Neural cell (in vitro differentiated cells): ENCODE results near the gene TMEM59L. TPM values are rescaled to one million over a fixed set of nuclear protein-coding genes. Genes with fewer than 3 reads are reported as not detected.

Source experiments
- H2AFZ ChIP-seq: fragments of 200-600, 300-800 bp; sonication (generic), shearing (Covaris generic); 2 replicates; pipeline ENCODE4 v1.6.0; 2014; ENCODE audit warnings: low read depth, mild to moderate bottlenecking, antibody characterized with exemption, low read length, moderate library complexity
- H3F3A ChIP-seq: fragments of 200-600 bp; shearing (Covaris generic); 2 replicates; pipeline ENCODE4 v1.6.1; 2016; ENCODE audit warnings: mild to moderate bottlenecking, moderate library complexity, mixed read lengths, antibody characterized with exemption, low read length; ENCODE audit not compliant: insufficient read depth, poor library complexity, severe bottlenecking
- H3K27ac ChIP-seq: fragments of 200-600, 300-800 bp; sonication (generic), shearing (Covaris generic); 2 replicates; pipeline ENCODE4 v1.5.1; 2014; ENCODE audit warnings: mild to moderate bottlenecking, low read length, moderate library complexity
- H3K27me3 ChIP-seq: fragments of 300-800, 200-600 bp; sonication (generic), shearing (Covaris generic); 2 replicates; pipeline ENCODE4 v1.6.0; 2014; ENCODE audit warnings: mild to moderate bottlenecking, low read depth, low read length, moderate library complexity; ENCODE audit not compliant: insufficient read depth
- H3K36me3 ChIP-seq: fragments of 300-800, 200-600 bp; sonication (generic), shearing (Covaris generic); 2 replicates; pipeline ENCODE4 v1.5.1; 2014; ENCODE audit warnings: mild to moderate bottlenecking, antibody characterized with exemption, low read length, moderate library complexity; ENCODE audit not compliant: insufficient read depth
- H3K4me2 ChIP-seq: fragments of 300-800, 200-600 bp; sonication (generic), shearing (Covaris generic); 2 replicates; pipeline ENCODE4 v1.6.0; 2014; ENCODE audit warnings: mild to moderate bottlenecking, low read length
- H3K4me3 ChIP-seq: fragments of 300-800, 200-600 bp; sonication (generic), shearing (Covaris generic); 2 replicates; pipeline ENCODE4 v1.5.1; 2014; ENCODE audit warnings: mild to moderate bottlenecking, low read length, moderate library complexity
- H3K79me2 ChIP-seq: fragments of 200-600 bp; shearing (Covaris generic); replicated peaks from 2 replicates; pipeline ENCODE4 v1.6.0; 2014; ENCODE audit warnings: mild to moderate bottlenecking, low read length, moderate library complexity; ENCODE audit not compliant: insufficient read depth
- H3K9ac ChIP-seq: fragments of 300-800, 200-600 bp; sonication (generic), shearing (Covaris generic); 2 replicates; pipeline ENCODE4 v1.6.1; 2016; ENCODE audit warnings: mild to moderate bottlenecking, low read length, mixed read lengths
- H3K9me2 ChIP-seq: fragments of 200-600 bp; shearing (Covaris generic); 2 replicates; pipeline ENCODE4 v1.6.1; 2016; ENCODE audit warnings: mild to moderate bottlenecking, low read length, mixed read lengths; ENCODE audit not compliant: insufficient read depth
- H3K9me3 ChIP-seq: fragments of 200-600, 300-800 bp; sonication (generic), shearing (Covaris generic); 2 replicates; pipeline ENCODE4 v1.6.1; 2016; ENCODE audit warnings: mild to moderate bottlenecking, mixed run types, low read length, moderate library complexity, mixed read lengths
- H4K20me1 ChIP-seq: fragments of 200-600 bp; shearing (Covaris generic); 2 replicates; pipeline ENCODE4 v1.6.1; 2016; ENCODE audit warnings: mild to moderate bottlenecking, mixed run types; ENCODE audit not compliant: insufficient read depth
- EP300 ChIP-seq: fragments of 450-650 bp; conservative IDR thresholded peaks from 2 replicates; pipeline ENCODE4 v1.6.1; 2014; ENCODE audit warnings: antibody characterized with exemption, mild to moderate bottlenecking, moderate library complexity; ENCODE audit not compliant: poor library complexity, severe bottlenecking
- EZH2 ChIP-seq: fragments of 200-600, 300-800 bp; shearing (Covaris generic), sonication (generic); IDR thresholded peaks from 2 replicates; pipeline ENCODE4 v1.6.1; 2014; ENCODE audit warnings: antibody characterized with exemption, low read length, borderline replicate concordance, mild to moderate bottlenecking; ENCODE audit not compliant: insufficient read depth, poor library complexity, severe bottlenecking
- MXI1 ChIP-seq: fragments of 450-650 bp; conservative IDR thresholded peaks from 2 replicates; pipeline ENCODE4 v1.6.1; 2014; ENCODE audit warnings: antibody characterized with exemption, mild to moderate bottlenecking; ENCODE audit not compliant: poor library complexity, severe bottlenecking
- POLR2AphosphoS5 ChIP-seq: IDR thresholded peaks from 2 replicates; pipeline ENCODE4 v1.6.1; 2012
- RAD21 ChIP-seq: fragments of 450-650 bp; conservative IDR thresholded peaks from 2 replicates; pipeline ENCODE4 v1.6.1; 2014; ENCODE audit warnings: antibody characterized with exemption, mild to moderate bottlenecking, moderate library complexity
- SMC3 ChIP-seq: fragments of 450-650 bp; conservative IDR thresholded peaks from 2 replicates; pipeline ENCODE4 v1.6.1; 2014; ENCODE audit warnings: antibody characterized with exemption, mild to moderate bottlenecking, moderate library complexity; ENCODE audit not compliant: poor library complexity
- TAF1 ChIP-seq: IDR thresholded peaks from 2 replicates; pipeline ENCODE4 v1.6.1; 2012; ENCODE audit warnings: low read depth
- polyA plus RNA-seq: library from polyadenylated mRNA; depleted of rRNA; stranded (reverse); fragments of >200 nt; gene quantifications from 2 replicates; pipeline ENCODE4 v1.2.3, GENCODE V29; 2014
- TF ChIP-seq, protein P1 (sequence below): fragments of 450-650 bp; IDR thresholded peaks from 2 replicates; pipeline ENCODE4 v1.5.1; 2014; ENCODE audit warnings: antibody characterized with exemption, mild to moderate bottlenecking, moderate library complexity; ENCODE audit not compliant: poor library complexity, severe bottlenecking
- TF ChIP-seq, protein P2 (sequence below): IDR thresholded peaks from 2 replicates; pipeline ENCODE4 v1.6.1; 2012; ENCODE audit warnings: borderline replicate concordance

The TMEM59L gene
- polyA plus RNA-seq, 1 donor from 2014 or later: 138 TPM

DNA sequence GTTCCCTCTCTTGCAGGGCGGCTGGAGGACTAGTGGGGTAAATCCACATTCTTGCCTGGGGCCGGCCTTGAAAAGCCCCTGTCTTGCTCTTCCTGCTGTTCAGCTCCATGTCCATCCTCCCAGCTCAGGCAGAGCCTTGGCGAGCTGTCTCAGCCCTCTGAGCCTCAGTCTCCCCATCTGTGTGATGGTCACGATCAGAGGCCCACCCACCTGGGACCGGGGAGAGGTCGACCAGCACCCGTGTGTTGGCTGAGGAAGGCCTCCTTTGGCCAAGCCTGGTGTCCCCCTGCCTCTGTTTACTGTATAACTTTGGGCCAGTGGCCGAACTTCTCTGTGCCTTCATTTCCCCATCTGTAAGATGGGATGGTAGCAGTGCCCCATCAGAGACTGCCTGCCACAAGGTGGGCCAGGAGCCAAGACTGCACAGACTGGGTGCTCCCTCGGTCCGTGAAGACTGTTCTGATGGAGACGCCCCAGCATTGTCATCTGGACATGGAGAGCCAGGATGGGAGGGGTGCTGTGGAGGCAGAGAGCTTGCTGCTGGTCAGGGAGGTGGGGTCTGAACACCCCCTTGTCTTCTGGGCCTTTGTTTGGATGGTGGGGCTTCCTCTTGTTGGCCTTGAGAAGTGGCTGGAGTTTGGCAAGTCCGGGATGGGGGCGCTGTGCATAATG lies 42.6 kb downstream of the TMEM59L start:
- Histone ChIP-seq H3K36me3 (no peaks in the 10 kb centered on the region), H3K4me3 (no peak overlapping the region), H3K9me2 (no peaks in the 10 kb centered on the region), H4K20me1 (no peaks in the 10 kb centered on the region), H3K9me3 (no peaks in the 10 kb centered on the region), H3K79me2 (peaks cover 4% of the 10 kb centered on the region), H3K27me3 (no peaks in the 10 kb centered on the region), H3K27ac (no peak overlapping the region), H2AFZ (no peak overlapping the region), H3K9ac (no peak overlapping the region), H3K4me2 (no peak overlapping the region), H3F3A (no peaks in the 10 kb centered on the region)
- TF ChIP-seq EP300 (no peak), RAD21 (no peak), EZH2 (no peak), POLR2AphosphoS5 (no peak), TAF1 (no peak)
- TF ChIP-seq, protein P1, sequence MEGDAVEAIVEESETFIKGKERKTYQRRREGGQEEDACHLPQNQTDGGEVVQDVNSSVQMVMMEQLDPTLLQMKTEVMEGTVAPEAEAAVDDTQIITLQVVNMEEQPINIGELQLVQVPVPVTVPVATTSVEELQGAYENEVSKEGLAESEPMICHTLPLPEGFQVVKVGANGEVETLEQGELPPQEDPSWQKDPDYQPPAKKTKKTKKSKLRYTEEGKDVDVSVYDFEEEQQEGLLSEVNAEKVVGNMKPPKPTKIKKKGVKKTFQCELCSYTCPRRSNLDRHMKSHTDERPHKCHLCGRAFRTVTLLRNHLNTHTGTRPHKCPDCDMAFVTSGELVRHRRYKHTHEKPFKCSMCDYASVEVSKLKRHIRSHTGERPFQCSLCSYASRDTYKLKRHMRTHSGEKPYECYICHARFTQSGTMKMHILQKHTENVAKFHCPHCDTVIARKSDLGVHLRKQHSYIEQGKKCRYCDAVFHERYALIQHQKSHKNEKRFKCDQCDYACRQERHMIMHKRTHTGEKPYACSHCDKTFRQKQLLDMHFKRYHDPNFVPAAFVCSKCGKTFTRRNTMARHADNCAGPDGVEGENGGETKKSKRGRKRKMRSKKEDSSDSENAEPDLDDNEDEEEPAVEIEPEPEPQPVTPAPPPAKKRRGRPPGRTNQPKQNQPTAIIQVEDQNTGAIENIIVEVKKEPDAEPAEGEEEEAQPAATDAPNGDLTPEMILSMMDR: no peak

DNA sequence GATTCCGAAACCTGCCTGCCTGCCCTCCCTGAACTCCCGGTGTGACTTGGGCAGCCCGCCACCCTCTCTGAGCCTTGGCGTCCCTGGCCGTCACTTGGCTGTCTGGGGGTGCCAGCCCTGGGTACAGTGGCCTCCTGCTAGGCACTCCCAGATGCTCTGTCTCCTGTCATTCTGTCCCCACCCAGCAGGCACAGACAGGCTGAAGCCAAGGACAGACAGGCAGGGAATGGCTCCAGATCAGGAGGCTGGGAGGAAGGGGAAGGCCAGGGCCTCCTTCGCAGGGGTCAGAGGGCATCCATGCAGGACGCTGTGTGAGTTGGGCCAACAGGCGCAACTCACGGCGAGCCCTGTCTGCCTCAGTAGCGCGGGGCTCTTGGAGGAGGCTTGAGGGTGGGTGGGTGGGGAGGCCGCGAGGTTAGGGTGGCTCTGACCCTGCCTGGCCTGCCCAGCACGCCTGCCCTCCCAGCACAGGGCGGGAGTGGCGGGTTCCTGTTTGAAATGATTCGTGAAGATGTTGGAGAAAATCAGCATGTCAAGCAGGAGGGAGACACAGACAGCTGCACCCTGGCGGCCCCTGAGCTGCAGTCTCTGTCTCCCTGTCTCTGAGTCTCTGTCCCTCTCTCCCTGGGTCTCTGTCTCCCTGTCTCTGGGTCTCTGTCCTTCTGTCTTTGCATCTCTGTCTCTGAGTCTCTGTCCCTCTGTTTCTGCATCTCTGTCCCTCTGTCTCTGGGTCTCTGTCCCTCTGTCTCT lies 43.8 kb downstream of the TMEM59L start:
- Histone ChIP-seq H3K79me2 (peaks cover 4% of the 10 kb centered on the region), H3K36me3 (no peaks in the 10 kb centered on the region), H3K27ac (no peak overlapping the region)

More for the DNA sequence above, 43.8 kb downstream of the TMEM59L start:
- TF ChIP-seq EZH2 (no peak), SMC3 (no peak), MXI1 (no peak), TAF1 (no peak), RAD21 (no peak), POLR2AphosphoS5 (no peak), EP300 (no peak)
- TF ChIP-seq, protein P2, sequence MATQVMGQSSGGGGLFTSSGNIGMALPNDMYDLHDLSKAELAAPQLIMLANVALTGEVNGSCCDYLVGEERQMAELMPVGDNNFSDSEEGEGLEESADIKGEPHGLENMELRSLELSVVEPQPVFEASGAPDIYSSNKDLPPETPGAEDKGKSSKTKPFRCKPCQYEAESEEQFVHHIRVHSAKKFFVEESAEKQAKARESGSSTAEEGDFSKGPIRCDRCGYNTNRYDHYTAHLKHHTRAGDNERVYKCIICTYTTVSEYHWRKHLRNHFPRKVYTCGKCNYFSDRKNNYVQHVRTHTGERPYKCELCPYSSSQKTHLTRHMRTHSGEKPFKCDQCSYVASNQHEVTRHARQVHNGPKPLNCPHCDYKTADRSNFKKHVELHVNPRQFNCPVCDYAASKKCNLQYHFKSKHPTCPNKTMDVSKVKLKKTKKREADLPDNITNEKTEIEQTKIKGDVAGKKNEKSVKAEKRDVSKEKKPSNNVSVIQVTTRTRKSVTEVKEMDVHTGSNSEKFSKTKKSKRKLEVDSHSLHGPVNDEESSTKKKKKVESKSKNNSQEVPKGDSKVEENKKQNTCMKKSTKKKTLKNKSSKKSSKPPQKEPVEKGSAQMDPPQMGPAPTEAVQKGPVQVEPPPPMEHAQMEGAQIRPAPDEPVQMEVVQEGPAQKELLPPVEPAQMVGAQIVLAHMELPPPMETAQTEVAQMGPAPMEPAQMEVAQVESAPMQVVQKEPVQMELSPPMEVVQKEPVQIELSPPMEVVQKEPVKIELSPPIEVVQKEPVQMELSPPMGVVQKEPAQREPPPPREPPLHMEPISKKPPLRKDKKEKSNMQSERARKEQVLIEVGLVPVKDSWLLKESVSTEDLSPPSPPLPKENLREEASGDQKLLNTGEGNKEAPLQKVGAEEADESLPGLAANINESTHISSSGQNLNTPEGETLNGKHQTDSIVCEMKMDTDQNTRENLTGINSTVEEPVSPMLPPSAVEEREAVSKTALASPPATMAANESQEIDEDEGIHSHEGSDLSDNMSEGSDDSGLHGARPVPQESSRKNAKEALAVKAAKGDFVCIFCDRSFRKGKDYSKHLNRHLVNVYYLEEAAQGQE: no peak
- TF ChIP-seq, protein P1: no peak
- H2AFZ ChIP-seq: no peak overlapping the region
- no peak overlapping the region for H3K4me3 ChIP-seq
- no peaks in the 10 kb centered on the region for H3K9me3 ChIP-seq
- no peak overlapping the region for H3K4me2 ChIP-seq
- no peaks in the 10 kb centered on the region for H3K27me3 ChIP-seq
- no peaks in the 10 kb centered on the region for H4K20me1 ChIP-seq
- H3K9me2 ChIP-seq: no peaks in the 10 kb centered on the region
- no peaks in the 10 kb centered on the region for H3F3A ChIP-seq
- H3K9ac ChIP-seq: no peak overlapping the region
